NOMO-1 treated with DMSO at 0.1 percent for 48 hours (cell line): ENCODE results near the gene TGM6.

Experiments used
- DNase-seq: peaks from one replicate; lab custom pipeline; 2025; ENCODE audit not compliant: unreplicated experiment; lab: John Stamatoyannopoulos, UW

TGM6 gene

GRCh38 chr20:2380601-2381000, at the start of gene TGM6:
Gene TGM6, plus strand, starts transcription at chr20:2380901. Its CDS starts 68 bp downstream, at chr20:2380969.
- DNase-seq = no peak

GRCh38 chr20:2331106-2331505, 49.6 kb upstream of the TGM6 start:
- DNase-seq = peak; percentile 7

- DNase-seq = no peak
Observed at GRCh38 chr20:2331901-2332565, 48.7 kb upstream of the TGM6 start.

GRCh38 chr20:2332711-2333110, 48.0 kb upstream of the TGM6 start:
- no peak for DNase-seq

- DNase-seq = no peak
Observed at GRCh38 chr20:2333821-2334220, 46.9 kb upstream of the TGM6 start.

GRCh38 chr20:2335096-2335870, 45.4 kb upstream of the TGM6 start:
- no peak for DNase-seq

- no peak for DNase-seq
Observed at GRCh38 chr20:2336471-2336870, 44.2 kb upstream of the TGM6 start.

GRCh38 chr20:2337142-2337541, 43.6 kb upstream of the TGM6 start:
- DNase-seq = no peak

- peak; percentile 51 for DNase-seq
Observed at GRCh38 chr20:2338411-2339066, 42.2 kb upstream of the TGM6 start.

- no peak for DNase-seq
Observed at GRCh38 chr20:2340136-2340535, 40.6 kb upstream of the TGM6 start.

GRCh38 chr20:2340823-2341222, 39.9 kb upstream of the TGM6 start:
- DNase-seq = no peak

- DNase-seq = no peak
Observed at GRCh38 chr20:2341336-2341735, 39.4 kb upstream of the TGM6 start.

GRCh38 chr20:2342243-2342642, 38.5 kb upstream of the TGM6 start:
- no peak for DNase-seq

- no peak for DNase-seq
Observed at GRCh38 chr20:2346188-2346587, 34.5 kb upstream of the TGM6 start.

- DNase-seq = no peak
Observed at GRCh38 chr20:2348336-2348735, 32.4 kb upstream of the TGM6 start.

- DNase-seq = no peak
Observed at GRCh38 chr20:2349801-2350200, 30.9 kb upstream of the TGM6 start.

GRCh38 chr20:2350606-2351005, 30.1 kb upstream of the TGM6 start:
- DNase-seq = no peak

- peak; percentile 42 for DNase-seq
Observed at GRCh38 chr20:2353231-2353630, 27.5 kb upstream of the TGM6 start.

GRCh38 chr20:2357114-2357513, 23.6 kb upstream of the TGM6 start:
- DNase-seq = no peak

GRCh38 chr20:2358006-2358405, 22.7 kb upstream of the TGM6 start:
- no peak for DNase-seq

GRCh38 chr20:2361035-2361593, 19.6 kb upstream of the TGM6 start:
- DNase-seq = no peak

GRCh38 chr20:2363187-2363586, 17.5 kb upstream of the TGM6 start:
- no peak for DNase-seq
